Measurements from ENCODE around the gene MAP3K14.
"Not testable (repeated sequence)": the region's sequence is repeated elsewhere in the genome, so short reads cannot be mapped to it uniquely, and the experiment has no call there.

Gene MAP3K14

DNA sequence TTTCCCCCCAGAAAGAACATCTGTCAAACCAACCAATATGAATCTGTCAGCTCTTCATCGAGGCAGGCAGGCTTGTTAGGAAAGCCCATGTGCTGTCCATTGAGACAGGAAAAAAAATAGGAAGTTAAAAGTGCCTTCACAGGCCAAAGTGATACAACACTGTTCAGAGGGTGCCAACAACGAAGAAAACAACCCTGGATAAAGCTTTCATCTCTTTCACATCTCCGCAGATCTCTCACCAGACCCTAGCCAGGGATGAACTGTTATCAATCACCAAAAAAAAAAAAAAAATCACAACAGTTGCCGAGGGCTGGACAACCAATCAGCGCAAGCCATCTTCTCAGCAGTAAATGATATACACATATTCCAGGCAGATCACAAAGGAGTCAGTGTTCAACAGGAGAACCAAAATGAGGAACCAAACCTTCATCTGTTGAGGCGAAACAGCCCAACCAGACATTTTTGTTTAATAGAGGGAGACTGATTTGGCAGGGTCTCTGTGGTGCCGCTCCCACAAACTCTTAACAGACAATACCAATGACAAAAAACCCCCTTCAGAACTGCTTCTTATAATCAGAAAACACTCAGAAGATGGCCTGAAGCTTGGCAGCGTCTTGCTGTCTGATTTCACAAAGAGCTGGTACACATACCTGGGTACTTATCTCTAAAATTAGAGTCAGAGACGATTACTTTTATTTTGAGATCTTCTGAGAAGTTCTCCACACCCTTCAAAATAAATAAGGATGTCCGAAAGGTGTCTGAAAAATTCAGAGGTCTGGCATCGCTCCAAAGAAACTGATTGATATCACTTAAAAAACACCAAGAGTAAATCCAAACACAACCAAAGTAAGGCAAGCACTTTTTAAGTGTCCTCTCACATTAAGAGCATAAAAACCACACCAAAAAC, 1.8 kb downstream of the MAP3K14 start:
- peak; percentile 45 to 70 (median 63) for DNase-seq

DNA sequence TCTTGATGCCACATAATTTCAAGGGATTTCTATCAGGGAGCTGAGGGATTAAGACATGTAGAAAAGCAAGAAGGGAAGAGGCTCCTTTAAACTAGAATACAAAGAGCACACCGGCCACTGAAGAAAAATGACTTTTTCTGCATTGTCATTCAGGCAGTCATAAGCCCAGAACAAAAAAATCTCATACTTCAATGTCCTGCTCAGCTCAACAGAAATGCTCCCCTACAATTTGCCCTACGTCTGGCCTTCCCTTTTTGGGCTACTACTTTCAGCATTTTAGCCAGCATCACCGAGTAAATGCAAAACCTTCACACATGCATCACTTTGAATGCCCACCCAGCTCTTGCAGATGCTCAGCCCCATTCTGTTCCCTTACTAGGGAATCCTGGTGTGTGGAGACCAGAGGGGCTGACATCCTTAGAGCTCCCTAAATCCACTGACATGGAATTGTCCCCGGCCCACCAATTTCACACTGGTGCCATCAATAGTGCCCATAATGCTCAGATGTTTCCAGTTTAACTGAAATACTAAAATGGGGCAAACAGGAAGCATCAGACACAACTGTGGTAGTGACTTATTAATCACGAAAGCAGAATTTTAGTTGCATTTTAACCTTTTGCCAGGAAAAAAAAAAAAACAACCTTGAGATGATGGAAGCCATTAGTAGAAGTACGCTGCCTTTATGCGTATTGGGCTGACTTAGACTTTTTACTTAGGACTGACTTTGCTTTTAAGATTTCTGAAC, 2.7 kb downstream of the MAP3K14 start:
- DNase-seq = peak in 2 of 4 experiments; percentile 27 to 43

DNA sequence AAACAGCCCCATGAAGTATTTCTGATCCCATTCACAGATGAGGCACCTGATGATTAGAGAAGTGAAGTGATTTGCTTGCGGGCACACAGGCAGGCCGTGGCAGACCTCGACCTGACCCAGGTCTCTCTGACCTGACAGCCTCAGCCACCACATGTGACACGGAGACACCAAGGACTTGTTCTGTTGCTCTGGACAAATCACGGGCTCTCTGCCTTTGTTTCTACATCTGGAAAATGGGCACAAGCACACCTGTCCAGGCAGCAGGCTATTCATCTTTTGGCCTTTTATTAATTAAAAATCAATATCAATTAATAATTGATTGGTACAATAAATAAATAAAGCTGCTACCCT, 3.4 kb downstream of the MAP3K14 start:
- DNase-seq = no peak

DNA sequence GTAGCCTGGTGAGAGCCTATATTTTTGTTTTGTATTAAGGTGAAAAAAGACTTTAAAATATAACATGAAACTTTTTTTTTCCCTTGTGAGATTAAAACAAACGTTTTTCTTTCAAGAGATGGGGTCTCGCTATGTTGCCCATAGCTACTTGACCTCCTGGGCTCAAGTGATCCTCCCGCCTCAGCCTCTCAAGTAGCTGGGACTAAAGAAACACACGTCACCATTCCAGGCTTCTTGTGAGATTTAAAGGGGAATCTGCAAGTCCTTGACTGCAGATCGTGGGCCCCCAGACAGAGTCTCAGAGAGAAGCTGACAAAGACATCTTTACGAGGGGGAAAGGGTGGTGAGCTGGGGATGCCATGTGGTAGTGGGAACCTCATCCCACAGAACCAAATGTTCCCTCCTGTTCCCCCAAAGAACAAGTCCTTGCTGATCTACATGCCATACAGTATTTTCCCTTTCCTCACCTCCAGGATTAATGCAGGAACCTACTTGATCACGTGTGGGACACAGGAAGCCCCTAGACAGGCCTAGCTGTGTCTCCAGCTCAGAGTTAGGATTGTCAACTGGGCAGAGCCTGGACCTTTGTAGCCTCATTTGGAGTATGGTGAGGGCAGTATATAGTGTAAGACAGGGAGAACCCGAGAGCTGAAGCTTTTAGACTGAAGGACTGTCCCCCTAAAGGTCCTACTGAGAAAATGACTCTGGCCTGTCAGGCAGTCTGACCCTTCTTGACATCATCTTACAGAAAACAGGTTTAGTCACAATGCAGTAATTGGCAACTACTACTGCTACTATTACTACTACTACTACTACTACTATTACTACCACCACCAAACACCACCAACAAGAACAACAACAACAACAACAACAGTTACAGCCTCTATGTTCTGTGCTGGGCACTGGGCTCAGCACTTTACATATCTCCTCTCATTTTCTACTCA, 4.1 kb downstream of the MAP3K14 start:
- no peak for DNase-seq

DNA sequence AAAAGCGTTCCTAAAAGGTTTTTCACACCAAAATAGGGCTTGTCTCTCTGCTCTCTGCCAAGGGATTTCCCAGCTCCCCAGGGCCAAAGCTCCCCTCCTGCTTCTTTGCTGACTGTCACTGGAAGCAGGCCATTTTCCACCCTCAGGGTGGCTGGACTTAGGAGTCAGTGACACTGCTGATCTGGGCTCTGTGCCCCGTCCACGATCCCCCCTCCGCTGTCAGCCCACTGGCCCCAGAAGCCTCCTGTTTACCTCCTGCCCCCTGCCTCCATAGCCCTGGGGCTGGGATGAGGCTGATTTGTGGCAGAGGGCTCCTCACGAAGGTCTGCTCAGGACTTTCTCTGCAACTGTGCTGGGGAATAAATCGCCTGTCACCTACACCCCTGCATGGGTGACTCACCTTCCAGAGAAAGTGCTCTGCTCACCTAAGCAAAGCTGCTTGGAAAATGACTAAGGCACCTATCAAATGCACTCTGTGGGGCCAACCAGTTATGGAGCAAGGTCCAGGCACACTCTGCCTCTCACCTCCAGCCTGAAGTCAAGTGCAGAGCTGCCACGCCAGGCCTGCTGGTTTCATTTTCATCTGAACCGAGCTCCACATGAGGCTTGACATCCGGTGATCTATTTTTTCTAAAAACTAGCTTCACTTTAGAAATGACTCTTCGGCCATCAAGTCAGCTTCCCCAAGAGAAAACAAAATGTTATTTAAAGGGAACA, 4.9 kb downstream of the MAP3K14 start:
- peak in 3 of 4 experiments; percentile 61 to 66 (median 63) for DNase-seq

DNA sequence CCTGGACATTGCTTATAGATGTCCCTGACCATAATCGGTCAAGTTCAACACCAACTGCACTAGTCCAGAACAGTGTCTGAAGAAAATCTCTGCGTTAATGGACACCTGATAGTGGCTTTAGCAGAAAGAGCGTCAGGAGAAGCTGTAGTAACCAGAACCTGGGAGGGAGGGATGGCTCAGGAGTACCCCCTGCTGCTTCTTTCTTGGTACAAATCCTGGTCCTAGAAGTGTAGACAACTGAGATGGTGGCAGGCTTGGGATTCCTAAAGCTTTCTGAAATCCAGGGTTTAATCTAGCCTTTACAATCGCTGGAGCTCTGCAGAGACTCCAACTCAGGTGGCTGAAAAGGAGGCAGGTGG, 5.4 kb downstream of the MAP3K14 start:
- DNase-seq = no peak

DNA sequence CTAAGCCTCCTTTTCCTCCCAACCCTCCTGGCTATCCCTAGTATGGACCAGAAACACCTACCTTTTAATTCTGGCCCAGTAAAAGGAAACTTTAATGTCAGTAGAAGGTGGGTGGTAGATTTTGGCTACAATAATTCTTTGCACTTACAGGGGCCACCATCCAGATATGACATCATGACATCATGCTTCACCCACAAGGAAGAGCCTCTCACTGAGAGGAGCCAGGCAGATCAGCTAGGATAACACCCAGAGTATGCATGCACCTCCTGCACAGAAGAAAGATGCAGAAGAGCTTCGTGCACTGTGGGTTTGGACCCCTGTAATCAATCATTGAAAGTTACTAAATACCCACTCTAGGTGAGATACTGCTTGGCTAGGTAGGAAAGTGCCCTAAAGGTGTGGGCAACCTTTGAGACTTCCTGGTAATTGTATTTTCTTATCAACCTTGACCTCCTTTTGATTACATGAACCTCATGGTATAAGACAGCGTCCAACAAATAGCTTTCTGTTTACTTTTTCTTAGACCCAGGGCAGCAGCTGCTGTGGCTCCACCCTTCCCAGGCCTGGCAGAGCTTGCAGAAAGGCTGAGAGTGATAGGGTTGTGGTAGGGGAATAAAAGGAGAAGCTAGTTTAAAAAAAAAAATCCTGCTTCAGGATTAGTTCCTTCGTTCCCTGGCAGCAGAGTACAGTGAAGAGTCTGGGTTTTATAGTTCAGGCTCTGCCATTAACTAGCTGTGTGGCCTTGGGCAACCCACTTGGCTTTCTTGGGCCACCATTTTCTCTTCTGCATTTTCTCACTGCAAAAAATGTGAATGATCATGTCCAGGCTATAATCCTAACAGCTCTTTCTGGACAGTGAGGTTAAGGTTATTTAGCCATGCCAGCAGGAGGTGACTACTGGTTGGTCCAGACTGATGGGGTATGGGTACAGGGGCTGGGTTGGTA, 6.2 kb downstream of the MAP3K14 start:
- peak; percentile 56 to 87 (median 79) for DNase-seq

DNA sequence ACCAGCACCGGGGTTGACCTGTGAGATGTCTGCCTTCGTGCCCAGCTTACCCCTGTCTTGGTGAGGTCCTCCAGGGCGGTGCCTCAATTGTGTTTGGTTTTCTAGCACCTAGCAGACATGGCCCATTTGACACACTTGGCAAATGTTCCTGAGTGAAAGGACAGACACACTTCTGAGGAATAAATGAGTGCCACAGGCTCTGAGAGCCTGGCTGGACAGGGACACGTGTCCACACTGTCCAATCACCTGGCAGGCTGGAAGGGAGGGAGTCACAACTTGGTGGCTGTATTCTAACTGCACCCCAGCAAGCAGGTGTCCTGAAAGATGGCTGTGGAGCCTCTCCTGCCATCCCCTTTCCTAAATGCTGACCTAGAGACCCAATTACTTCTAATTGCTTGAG, 7.4 kb downstream of the MAP3K14 start:
- DNase-seq = no peak

DNA sequence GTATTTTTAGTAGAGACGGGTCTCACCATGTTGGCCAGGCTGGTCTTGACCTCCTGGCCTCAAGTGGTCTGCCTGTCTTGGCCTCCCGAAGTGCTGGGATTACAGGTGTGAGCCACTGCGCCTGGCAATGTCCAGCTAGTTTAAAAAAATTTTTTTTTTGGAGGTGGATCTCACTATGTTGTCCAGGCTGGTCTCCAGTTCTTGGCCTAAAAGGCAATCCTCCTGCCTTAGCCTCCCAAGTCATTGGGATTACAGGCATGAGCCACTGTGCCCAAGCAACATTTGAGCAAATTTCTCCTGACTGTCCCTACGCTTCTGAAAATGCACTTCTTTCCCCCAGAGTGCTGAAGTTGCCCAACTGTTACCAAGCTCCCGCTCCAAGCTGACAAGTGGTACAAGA, 8.0 kb downstream of the MAP3K14 start:
- DNase-seq = no peak

DNA sequence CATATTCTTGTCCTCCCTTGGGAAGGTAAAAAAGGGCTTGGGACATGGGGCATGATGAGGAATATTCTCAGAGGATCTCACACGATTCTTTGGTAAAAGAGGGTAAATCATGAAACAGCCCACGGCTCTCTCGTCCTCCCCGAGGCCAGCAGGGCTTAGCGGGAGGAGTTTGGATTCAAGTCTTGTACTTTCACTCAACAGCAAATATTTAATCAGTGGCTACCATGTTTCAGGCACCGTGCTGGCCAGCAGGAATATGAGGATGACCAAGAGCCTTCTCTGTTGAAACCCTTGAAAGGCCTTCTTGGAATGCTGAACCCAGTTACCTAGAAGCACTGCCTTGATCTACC, 8.8 kb downstream of the MAP3K14 start:
- no peak for DNase-seq

DNA sequence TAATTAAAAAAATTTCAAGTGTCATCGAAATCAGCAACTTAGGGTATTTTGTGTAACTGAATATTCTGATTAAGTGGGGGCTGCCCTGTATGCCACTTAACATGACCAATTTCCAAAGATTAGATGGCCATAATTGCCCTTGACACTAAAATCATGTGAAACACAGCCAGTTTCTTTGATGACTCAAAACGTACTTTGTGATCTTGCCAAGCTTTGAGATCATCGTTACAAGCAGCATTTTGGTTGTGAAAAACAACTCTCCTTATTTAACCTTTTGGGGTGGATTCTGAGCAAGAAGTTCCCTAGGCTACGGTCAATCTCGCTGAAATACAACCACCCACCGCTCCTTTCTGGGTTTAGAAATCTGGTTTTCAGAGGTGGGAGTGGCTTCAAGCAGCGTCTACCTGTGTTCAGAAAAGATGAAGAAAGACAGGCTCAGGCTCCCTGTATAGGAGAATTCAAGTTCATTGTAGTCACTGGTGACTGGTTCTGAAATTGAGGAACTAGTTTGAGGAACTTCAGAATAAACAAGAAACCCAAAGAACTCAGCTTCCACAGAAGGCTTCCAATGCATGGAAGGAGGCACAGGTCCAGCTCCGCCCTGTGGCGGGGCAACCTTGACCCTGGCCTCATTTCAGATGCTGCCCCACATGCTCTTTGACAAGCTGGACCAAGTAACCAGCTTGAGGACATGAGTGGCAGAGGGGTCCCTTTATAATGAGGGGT, 9.4 kb downstream of the MAP3K14 start:
- DNase-seq = peak; percentile 75 to 93 (median 84)

DNA sequence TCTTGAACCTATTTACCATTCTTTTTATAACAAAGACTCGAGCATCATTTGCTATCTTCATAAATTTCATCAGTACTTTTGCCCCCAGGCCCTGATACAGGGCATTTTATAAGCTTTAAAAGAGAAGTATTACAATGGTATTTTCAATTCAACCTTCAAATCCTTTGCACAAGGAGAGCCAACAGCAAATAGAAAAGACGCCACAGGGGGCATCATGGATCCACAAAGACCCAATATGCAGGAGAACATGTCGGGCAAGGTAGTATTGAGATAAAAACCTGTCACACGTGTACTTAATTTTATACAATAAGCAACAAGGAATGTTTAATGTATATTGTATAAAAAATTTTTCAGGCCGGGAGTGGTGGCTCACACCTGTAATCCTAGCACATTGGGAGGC, 10.2 kb downstream of the MAP3K14 start:
- no peak for DNase-seq

DNA sequence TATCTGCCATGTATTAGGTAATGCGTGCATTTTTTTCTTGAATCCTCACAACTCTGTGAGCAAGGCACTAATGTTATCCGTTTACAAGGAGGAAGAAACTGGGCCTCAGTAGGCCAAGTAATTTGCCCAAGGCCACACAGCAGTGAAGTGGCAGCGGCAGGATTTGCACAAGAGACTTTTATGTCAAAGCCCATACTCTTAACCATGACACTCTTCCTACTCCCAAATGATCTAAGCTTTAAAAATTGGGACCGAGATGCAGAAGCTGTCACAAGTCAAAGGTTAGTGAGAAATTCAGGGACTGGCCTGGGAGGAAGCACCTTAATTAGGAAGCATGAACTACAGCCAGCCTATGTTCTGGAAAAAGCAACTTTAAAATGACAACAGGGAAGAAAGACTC, 10.7 kb downstream of the MAP3K14 start:
- peak in 3 of 4 experiments; percentile 54 to 63 (median 61) for DNase-seq

DNA sequence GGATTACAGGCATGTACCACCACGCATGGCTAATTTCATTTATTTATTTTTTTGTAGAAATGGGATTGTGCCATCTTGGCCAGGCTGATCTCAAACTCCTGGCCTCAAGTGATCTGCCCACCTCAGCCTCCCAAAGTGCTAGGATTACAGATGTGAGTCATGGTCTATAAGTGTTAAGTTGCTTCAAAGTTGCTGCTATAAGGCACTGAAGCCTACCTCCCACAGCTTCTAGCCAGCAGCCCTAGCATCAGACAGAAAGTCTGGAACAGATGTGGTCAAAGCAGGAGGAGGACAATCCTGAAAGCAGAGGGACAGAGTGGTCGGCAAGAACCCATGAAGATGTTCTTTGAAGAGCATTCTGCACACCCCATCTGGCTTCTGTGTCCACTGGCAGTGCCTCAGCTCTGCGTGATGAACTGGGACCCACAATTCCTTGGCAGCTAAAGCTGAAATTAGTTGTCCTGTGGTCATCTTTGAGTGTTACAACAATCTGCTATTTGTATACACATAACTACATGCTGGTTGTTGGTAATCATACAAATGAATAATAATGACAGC, 11.2 kb downstream of the MAP3K14 start:
- peak in 3 of 4 experiments; percentile 64 to 79 (median 66) for DNase-seq

DNA sequence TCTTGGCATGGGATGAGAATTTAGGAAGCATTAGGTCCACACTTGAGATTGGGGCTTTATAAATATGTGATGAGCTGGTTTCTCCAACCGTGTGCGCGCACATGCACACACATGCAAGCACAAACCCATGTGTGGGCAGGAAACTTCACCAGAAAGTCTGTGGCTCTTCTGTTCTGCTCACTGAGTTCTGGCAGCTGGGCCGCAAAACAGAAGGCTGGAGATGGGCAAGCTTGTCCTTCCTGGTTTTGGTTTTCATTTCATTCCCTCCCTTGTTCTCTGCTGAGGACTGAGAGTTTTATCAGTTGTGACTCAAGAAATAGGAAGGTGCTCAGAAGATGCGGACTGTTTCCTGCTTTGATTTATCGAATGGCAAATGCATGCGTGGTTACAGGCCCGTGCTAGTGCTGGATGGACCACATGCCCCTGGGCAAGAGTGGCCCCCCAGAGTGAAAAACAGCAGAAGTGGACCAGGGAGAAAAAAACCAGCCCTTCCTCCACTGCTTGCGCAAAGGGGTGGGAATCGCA, 14.1 kb downstream of the MAP3K14 start:
- peak; percentile 50 to 69 (median 64) for DNase-seq

DNA sequence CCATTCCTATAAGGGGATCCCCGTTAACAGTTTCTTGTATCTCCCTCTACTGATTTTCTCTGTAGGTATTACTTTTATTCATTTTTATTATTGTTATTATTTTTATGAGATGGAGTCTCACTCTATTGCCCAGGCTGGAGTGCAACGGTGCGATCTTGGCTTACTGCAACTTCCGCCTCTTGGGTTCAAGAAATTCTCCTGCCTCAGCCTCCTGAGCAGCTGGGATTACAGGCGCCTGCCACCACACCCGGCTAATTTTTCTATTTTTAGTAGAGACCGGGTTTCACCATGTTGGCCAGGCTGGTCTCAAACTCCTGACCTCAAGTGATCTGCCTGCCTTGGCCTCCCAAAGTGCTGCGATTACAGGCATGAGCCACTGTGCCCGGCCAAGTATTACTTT, 14.6 kb downstream of the MAP3K14 start:
- not testable (repeated sequence) for DNase-seq

DNA sequence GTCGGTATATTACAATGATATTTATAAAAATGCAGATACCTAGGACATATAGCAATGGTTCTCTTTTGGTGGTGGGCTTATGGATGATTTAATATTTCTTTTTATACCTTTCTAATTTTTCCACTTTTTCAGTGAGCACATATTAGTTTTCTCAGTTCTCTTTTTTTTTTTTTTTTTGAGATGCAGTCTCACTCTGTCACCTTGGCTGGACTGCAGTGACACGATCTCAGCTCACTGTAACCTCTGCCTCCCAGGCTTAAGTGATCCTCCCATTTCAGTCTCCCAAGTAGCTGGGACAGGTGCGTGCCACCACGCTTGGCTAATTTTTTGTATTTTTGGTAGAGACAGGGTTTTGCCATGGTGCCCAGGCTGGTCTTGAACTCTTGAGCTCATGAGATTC, 15.1 kb downstream of the MAP3K14 start:
- no peak for DNase-seq

DNA sequence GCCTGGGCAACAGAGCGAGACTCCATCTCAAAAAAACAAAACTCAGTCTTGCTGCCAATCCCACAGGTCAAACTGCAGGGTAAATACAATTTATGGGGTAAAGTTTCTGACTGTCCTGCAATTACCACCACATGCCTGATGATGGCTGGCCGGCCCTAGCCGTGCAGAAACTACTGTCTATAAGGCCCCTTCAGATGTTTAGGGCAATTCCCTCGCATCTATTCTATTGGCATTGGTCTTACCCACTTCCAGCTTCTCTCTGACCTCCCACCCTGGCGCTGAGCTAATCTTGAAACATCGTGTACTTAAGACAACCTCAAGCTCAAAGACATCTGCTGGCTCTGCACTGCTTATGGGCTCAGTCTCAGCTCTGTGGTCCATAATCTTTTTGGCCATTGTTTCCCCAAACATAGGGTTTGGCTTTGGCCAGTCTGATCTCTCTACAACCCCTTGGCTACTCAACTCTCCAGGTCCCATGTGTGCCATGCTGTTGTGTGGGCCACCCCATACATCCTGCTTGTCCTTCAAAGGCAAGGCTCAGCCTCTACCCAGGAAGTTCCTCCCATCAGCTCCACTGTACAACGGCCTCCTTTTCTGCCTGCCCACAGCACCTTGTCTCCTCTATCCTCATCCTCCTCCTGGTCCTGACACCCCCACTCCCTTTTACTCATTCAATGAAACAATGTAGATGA, 16.6 kb downstream of the MAP3K14 start:
- DNase-seq = no peak

DNA sequence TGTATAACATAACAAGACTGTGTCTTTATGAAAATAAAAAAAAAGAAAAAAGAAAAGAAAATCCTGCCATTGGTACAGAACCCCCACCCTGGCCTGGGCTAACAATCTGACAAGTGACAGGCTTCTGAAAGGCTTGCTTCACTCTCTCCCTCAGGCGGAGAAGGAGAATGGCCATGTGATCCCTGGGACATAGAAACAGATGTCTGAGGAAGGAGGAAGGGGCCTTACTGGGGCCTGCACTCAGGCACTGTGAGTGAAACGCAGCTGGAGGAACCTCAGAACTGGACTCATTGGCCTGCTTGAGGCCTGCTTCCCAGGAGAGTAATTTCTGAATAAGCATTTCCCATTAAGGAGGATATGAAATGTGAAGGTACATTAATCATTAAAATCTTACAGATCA, 17.5 kb downstream of the MAP3K14 start:
- DNase-seq = peak; percentile 71 to 85 (median 83)
